Kidney (tissue), 14 donors: ENCODE results near the gene NCOA7. TPM values are rescaled to one million over a fixed set of nuclear protein-coding genes. Genes with fewer than 3 reads are reported as not detected.
A peak's percentile ranks its signal among the peaks of the same experiment; 100 is the strongest.

Experiments used
- DNase-seq, 5 donors: peaks; one replicate each; pipeline ENCODE4 v3.0.0-alpha.2; 2013 to 2020
- FAIRE-seq: peaks from 2 replicates; lab custom pipeline; 2012; peaks lifted over from hg19 to GRCh38; lab: Jason Lieb, UNC
- H3K27ac ChIP-seq, 2 donors: one replicate each; pipeline ENCODE4 v1.7.0; 2013; ENCODE audit warnings: low read depth in 2 of 2, low read length in 2 of 2, inconsistent platforms in 1 of 2
- H3K27me3 ChIP-seq: one replicate; pipeline ENCODE4 v1.7.1; 2013; ENCODE audit warnings: low read length, inconsistent platforms; ENCODE audit not compliant: control insufficient read depth, insufficient read depth
- H3K36me3 ChIP-seq, 3 donors: one replicate each; pipeline versions ENCODE4 v1.7.0 to v1.7.1; 2013; ENCODE audit warnings: low read length in 3 of 3, control low read depth in 1 of 3, inconsistent platforms in 1 of 3; ENCODE audit not compliant: insufficient read depth in 3 of 3, control insufficient read depth in 2 of 3
- H3K4me1 ChIP-seq, 3 donors: one replicate each; pipeline versions ENCODE4 v1.7.0 to v1.7.1; 2013; ENCODE audit warnings: low read length in 3 of 3, inconsistent platforms in 1 of 3, low read depth in 1 of 3; ENCODE audit not compliant: control insufficient read depth in 2 of 3, insufficient read depth in 2 of 3
- H3K4me3 ChIP-seq, 3 donors: one replicate each; pipeline versions ENCODE4 v1.7.0 to v1.8.1; 2013; ENCODE audit warnings: low read length in 3 of 3, control low read depth in 1 of 3, inconsistent platforms in 1 of 3
- H3K9ac ChIP-seq, 3 donors: one replicate each; pipeline versions ENCODE4 v1.7.0 to v1.7.1; 2013; ENCODE audit warnings: low read length in 3 of 3, control low read depth in 1 of 3, inconsistent platforms in 1 of 3
- H3K9me3 ChIP-seq, 3 donors: one replicate each; pipeline versions ENCODE4 v1.7.0 to v1.7.1; 2013; ENCODE audit warnings: low read length in 3 of 3, control low read depth in 1 of 3, inconsistent platforms in 1 of 3; ENCODE audit not compliant: control insufficient read depth in 2 of 3, insufficient read depth in 1 of 3
- CTCF ChIP-seq: IDR thresholded peaks from 3 replicates; pipeline ENCODE4 v1.5.1; 2012; ENCODE audit warnings: mild to moderate bottlenecking, moderate library complexity, borderline replicate concordance; ENCODE audit not compliant: insufficient read depth; ENCODE audit errors: extremely low read depth
- intact Hi-C: fragments of 100-400 bp; cut with DNase I; formaldehyde crosslinking; loops from one replicate; pipeline ENCODE4 v1.11.1; 2022
- polyA plus RNA-seq: library from polyadenylated mRNA; stranded (reverse); fragments of 350-450 nt; fragmentation: Illumina TruSeq; extraction: RNeasy Lipid Tissue Mini Kit (QIAGEN cat#74804); gene quantifications from one replicate; pipeline ENCODE4 v1.2.3, GENCODE V29; 2014; ENCODE audit warnings: low read depth, low replicate concordance; ENCODE audit not compliant: insufficient read depth
- total RNA-seq: library from RNA; stranded (reverse); fragmentation: NEBNext Ultra II Directional; extraction: Animal tissue kit (Norgen Biotek cat#: 25700); gene quantifications from one replicate; pipeline ENCODE4 v1.2.1, GENCODE V29; 2021
- donor health status: control.
- donor health status: control.
- donor health status: control.
- donor health status: control.
- donor health status: control.
- donor health status: DM: yes; HTN: yes; CAD: no.
- donor health status: Normal renal cell carcinoma (clear cell type).

NCOA7 gene
- total and polyA plus RNA-seq, 2 donors from 2014 or later: 21.0 to 135 TPM

- peaks cover 5 to 60% (median 38%) of the 10 kb centered on the region in 3 donors for H3K36me3 ChIP-seq
Measured at GRCh38 chr6:125918681-125919566, 128.2 kb downstream of the NCOA7 start.

DNA sequence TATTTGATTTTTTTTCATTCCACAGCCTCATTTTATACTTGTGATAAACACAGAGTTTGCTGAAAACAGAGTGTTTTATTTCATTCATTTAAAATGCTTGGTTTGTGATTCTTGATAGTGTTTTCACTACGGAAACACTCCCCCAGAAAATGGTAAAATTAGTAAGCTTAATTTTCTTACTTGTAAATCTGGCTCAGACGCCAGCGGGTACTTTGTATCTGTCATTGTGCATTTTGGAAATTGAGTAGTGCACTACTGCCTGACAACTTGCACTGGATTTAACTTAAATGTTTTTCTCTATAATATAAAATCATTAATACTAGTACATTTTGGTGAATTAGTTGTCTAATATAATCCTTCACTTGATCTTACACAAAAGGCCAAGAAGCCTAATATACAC is 128.9 kb downstream of the NCOA7 start:
- H3K27ac ChIP-seq: peak overlapping the region; percentile 81 to 97
- DNase-seq (no peak), FAIRE-seq (no peak)
- no peaks in the 10 kb centered on the region for H3K9me3 ChIP-seq
- peak overlapping the region; percentile 56 to 77 (median 59) for H3K4me3 ChIP-seq
- peaks cover 4 to 10% (median 4%) of the 10 kb centered on the region in 3 donors for H3K4me1 ChIP-seq
- intact Hi-C loops: no loop called here
- peaks cover 7 to 65% (median 39%) of the 10 kb centered on the region in 3 donors for H3K36me3 ChIP-seq
- TF ChIP-seq CTCF: no peak
- no peaks in the 10 kb centered on the region for H3K27me3 ChIP-seq
- H3K9ac ChIP-seq: peak overlapping the region; percentile 37 to 83 (median 82)

More at GRCh38 chr6:125918681-125919566, 128.2 kb downstream of the NCOA7 start:
- Histone ChIP-seq H3K27me3 (no peaks in the 10 kb centered on the region), H3K4me1 (peaks cover 4 to 10% (median 4%) of the 10 kb centered on the region in 3 donors), H3K27ac (peak overlapping the region; percentile 81 to 97), H3K4me3 (peak overlapping the region; percentile 56 to 77 (median 59)), H3K9ac (peak overlapping the region; percentile 37 to 83 (median 82)), H3K9me3 (no peaks in the 10 kb centered on the region)
- peak in 3 of 5 donors; percentile 49 to 93 (median 92) for DNase-seq
- TF ChIP-seq CTCF: no peak
- FAIRE-seq: peak; percentile 85
- intact Hi-C loops: no loop called here

DNA sequence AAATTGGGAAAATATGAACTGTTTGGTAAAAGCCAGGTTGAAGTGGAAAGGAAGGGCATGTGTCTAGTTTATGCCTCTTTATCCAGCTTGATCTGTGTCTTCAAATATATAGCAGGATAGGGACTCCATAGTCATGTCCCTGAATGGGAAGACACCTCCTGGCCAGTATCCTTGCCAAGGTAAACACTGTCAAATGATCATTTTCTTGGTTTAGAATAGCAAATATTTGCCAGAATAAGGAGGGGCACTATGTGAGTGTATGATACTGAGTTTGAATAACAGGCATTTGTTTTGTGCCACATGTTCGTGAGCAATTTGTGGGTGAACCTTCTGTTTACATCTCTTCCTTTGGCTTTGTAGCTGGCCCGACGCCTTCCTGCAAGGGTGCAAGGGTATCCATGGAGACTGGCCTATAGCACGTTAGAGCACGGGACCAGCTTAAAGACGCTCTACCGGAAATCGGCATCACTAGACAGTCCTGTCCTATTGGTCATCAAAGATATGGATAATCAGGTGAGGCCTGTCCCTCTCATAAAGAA is 131.6 kb downstream of the NCOA7 start:
- FAIRE-seq (no peak), DNase-seq (no peak)
- no peaks in the 10 kb centered on the region for H3K9me3 ChIP-seq
- intact Hi-C loops: no loop called here
- peaks cover 4 to 10% (median 4%) of the 10 kb centered on the region in 3 donors for H3K4me1 ChIP-seq
- H3K27me3 ChIP-seq: no peaks in the 10 kb centered on the region
- peaks cover 7 to 51% (median 36%) of the 10 kb centered on the region in 3 donors for H3K36me3 ChIP-seq
- no peak overlapping the region for H3K27ac ChIP-seq
- no peak overlapping the region for H3K4me3 ChIP-seq
- H3K9ac ChIP-seq: no peak overlapping the region
- no peak for TF ChIP-seq CTCF
